ENCODE results near the gene FKBP1B.

DNA sequence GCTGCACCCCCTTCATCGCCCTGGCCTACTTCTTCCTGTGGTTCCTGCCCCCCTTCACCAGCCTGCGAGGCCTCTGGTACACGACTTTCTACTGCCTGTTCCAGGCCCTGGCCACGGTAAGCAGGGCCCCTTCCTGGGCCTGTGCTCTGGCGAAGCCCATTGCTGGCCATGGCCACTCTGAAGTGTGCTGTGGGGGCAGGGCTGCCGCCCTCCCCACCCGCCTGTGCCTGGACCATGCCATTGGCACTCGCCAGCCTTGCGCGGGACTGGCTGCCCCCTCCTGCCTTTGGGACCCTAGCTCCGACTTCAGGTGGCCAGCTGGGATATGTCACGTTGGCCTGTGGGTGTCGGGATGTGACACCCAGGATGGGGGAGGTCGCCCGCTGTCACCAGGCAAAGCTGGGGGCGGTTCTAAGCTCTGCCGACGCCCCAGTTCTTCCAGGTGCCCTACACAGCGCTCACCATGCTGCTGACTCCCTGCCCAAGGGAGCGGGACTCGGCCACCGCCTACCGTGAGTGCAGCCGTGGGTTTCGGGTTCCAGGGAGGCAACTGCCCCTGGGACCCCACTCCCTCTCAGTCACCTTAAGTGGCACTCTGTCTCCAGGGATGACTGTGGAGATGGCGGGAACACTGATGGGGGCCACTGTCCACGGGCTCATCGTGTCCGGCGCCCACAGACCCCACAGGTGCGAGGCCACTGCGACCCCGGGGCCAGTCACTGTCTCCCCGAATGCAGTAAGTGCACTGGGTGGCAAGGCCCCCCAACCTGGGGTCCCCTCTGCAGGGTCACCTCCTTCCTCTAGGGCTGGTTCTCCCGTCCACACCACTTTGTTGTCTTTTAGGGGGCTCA, 32.5 kb upstream of the FKBP1B start:
- TF ChIP-seq, protein P1, sequence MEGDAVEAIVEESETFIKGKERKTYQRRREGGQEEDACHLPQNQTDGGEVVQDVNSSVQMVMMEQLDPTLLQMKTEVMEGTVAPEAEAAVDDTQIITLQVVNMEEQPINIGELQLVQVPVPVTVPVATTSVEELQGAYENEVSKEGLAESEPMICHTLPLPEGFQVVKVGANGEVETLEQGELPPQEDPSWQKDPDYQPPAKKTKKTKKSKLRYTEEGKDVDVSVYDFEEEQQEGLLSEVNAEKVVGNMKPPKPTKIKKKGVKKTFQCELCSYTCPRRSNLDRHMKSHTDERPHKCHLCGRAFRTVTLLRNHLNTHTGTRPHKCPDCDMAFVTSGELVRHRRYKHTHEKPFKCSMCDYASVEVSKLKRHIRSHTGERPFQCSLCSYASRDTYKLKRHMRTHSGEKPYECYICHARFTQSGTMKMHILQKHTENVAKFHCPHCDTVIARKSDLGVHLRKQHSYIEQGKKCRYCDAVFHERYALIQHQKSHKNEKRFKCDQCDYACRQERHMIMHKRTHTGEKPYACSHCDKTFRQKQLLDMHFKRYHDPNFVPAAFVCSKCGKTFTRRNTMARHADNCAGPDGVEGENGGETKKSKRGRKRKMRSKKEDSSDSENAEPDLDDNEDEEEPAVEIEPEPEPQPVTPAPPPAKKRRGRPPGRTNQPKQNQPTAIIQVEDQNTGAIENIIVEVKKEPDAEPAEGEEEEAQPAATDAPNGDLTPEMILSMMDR (tag by site-specific recombination; IDR thresholded peaks at IDR 0.05) = no peak
- TF ChIP-seq, protein P2, sequence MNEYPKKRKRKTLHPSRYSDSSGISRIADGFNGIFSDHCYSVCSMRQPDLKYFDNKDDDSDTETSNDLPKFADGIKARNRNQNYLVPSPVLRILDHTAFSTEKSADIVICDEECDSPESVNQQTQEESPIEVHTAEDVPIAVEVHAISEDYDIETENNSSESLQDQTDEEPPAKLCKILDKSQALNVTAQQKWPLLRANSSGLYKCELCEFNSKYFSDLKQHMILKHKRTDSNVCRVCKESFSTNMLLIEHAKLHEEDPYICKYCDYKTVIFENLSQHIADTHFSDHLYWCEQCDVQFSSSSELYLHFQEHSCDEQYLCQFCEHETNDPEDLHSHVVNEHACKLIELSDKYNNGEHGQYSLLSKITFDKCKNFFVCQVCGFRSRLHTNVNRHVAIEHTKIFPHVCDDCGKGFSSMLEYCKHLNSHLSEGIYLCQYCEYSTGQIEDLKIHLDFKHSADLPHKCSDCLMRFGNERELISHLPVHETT (tag by site-specific recombination; IDR thresholded peaks at IDR 0.05) = no peak
- TF ChIP-seq ZNF174 (tag by site-specific recombination; IDR thresholded peaks at IDR 0.05) (no peak), ZNF561 (tag by site-specific recombination; IDR thresholded peaks at IDR 0.05; ENCODE audit: borderline replicate concordance) (no peak), ZNF274 (IDR thresholded peaks at IDR 0.05; ENCODE audit: low read length) (no peak), ZNF274 (tag by site-specific recombination; IDR thresholded peaks at IDR 0.05; ENCODE audit: borderline replicate concordance) (no peak), ZNF354C (tag by site-specific recombination; IDR thresholded peaks at IDR 0.05; ENCODE audit: borderline replicate concordance, low read depth) (no peak)
- TF ChIP-seq, protein P3, sequence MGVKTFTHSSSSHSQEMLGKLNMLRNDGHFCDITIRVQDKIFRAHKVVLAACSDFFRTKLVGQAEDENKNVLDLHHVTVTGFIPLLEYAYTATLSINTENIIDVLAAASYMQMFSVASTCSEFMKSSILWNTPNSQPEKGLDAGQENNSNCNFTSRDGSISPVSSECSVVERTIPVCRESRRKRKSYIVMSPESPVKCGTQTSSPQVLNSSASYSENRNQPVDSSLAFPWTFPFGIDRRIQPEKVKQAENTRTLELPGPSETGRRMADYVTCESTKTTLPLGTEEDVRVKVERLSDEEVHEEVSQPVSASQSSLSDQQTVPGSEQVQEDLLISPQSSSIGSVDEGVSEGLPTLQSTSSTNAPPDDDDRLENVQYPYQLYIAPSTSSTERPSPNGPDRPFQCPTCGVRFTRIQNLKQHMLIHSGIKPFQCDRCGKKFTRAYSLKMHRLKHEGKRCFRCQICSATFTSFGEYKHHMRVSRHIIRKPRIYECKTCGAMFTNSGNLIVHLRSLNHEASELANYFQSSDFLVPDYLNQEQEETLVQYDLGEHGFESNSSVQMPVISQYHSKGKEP (tag by site-specific recombination; IDR thresholded peaks at IDR 0.05) = no peak

Data from HEK293 (cell line).